Measurements from ENCODE around the gene PCBD1.
"Not testable (repeated sequence)": the region's sequence is repeated elsewhere in the genome, so short reads cannot be mapped to it uniquely, and the experiment has no call there.

DNA sequence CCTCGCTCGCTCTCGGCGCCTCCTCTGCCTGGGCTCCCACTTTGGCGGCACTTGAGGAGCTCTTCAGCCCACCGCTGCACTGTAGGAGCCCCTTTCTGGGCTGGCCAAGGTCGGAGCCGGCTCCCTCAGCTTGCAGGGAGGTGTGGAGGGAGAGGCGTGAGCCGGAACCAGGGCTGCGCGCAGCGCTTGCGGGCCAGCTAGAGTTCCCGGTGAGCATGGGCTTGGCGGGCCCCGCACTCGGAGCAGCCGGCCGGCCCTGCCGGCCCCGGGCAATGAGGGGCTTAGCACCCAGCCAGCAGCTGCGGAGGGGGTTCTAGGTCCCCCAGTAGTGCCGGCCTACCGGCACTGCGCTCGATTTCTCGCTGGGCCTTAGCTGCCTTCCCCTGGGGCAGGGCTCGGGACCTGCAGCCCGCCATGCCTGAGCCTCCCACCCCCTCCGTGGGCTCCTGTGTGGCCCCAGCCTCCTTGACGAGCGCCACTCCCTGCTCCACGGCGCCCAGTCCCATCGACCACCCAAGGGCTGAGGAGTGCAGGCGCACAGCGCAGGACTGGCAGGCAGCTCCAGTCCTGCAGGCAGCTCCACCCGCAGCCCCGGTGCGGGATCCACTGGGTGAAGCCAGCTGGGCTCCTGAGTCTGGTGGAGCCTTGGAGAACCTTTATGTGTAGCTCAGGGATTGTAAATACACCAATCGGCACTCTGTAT, 26.7 kb downstream of the PCBD1 start:
- not testable (repeated sequence) for TF ChIP-seq POLR2A (IDR thresholded peaks at IDR 0.05)
- TF ChIP-seq, protein P1, sequence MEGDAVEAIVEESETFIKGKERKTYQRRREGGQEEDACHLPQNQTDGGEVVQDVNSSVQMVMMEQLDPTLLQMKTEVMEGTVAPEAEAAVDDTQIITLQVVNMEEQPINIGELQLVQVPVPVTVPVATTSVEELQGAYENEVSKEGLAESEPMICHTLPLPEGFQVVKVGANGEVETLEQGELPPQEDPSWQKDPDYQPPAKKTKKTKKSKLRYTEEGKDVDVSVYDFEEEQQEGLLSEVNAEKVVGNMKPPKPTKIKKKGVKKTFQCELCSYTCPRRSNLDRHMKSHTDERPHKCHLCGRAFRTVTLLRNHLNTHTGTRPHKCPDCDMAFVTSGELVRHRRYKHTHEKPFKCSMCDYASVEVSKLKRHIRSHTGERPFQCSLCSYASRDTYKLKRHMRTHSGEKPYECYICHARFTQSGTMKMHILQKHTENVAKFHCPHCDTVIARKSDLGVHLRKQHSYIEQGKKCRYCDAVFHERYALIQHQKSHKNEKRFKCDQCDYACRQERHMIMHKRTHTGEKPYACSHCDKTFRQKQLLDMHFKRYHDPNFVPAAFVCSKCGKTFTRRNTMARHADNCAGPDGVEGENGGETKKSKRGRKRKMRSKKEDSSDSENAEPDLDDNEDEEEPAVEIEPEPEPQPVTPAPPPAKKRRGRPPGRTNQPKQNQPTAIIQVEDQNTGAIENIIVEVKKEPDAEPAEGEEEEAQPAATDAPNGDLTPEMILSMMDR (IDR thresholded peaks at IDR 0.05), result not testable (repeated sequence)
